HepG2 (cell line): ENCODE data around the gene HPCAL4. TPM values are rescaled to one million over a fixed set of nuclear protein-coding genes. Genes with fewer than 3 reads are reported as not detected.

Experiments
- CBFB ChIP-seq: sonication (generic); formaldehyde crosslinking; IDR thresholded peaks from 2 replicates; pipeline ENCODE4 v1.4.0; 2020; ENCODE audit warnings: missing genetic modification reagents
- CBX5 ChIP-seq: sonication (generic); formaldehyde crosslinking; IDR thresholded peaks from 2 replicates; pipeline ENCODE4 v1.4.0; 2020; ENCODE audit warnings: missing genetic modification reagents, borderline replicate concordance
- MAF1 ChIP-seq: sonication (generic); formaldehyde crosslinking; IDR thresholded peaks from 2 replicates; pipeline ENCODE4 v1.5.0; 2020; ENCODE audit warnings: missing genetic modification reagents, borderline replicate concordance
- PHF21A ChIP-seq: sonication (generic); formaldehyde crosslinking; IDR thresholded peaks from 2 replicates; pipeline ENCODE4 v1.5.0; 2020; ENCODE audit warnings: mild to moderate bottlenecking, missing genetic modification reagents
- RAD21 ChIP-seq: fragments of 450-650 bp; formaldehyde crosslinking; IDR thresholded peaks from 2 replicates; pipeline ENCODE4 v1.5.0; 2020; ENCODE audit warnings: mild to moderate bottlenecking
- SIN3A ChIP-seq: IDR thresholded peaks from 2 replicates; pipeline ENCODE4 v1.6.1; 2011; ENCODE audit warnings: low read depth, mild to moderate bottlenecking, control low read depth, low read length, borderline replicate concordance
- SMARCC2 ChIP-seq: fragments of 450-650 bp; IDR thresholded peaks from 2 replicates; pipeline ENCODE4 v1.6.1; 2017; ENCODE audit warnings: antibody characterized with exemption, mild to moderate bottlenecking
- SOX5 ChIP-seq: IDR thresholded peaks from 2 replicates; pipeline ENCODE4 v1.6.1; 2016; ENCODE audit warnings: borderline replicate concordance
- ZBED4 ChIP-seq: sonication (generic); formaldehyde crosslinking; IDR thresholded peaks from 2 replicates; pipeline ENCODE4 v1.4.0; 2020; ENCODE audit warnings: missing genetic modification reagents, borderline replicate concordance
- ZNF33B ChIP-seq: sonication (generic); formaldehyde crosslinking; IDR thresholded peaks from 2 replicates; pipeline ENCODE4 v1.5.1; 2020; ENCODE audit warnings: mild to moderate bottlenecking, missing genetic modification reagents
- ZNF382 ChIP-seq: sonication (generic); formaldehyde crosslinking; IDR thresholded peaks from 2 replicates; pipeline ENCODE4 v1.5.0; 2020; ENCODE audit warnings: missing genetic modification reagents, mild to moderate bottlenecking, borderline replicate concordance
- polyA plus RNA-seq, 8 experiments: library from polyadenylated mRNA; depleted of rRNA in 3 of 8; stranded (reverse) in 7 of 8; unstranded in 1 of 8; fragments of >200 nt; fragmentation: Illumina TruSeq in 4 of 8; extraction: Trizol in 4 of 8; gene quantifications; 2 replicates each; pipeline versions ENCODE4 v1.2.1 to v1.2.3, GENCODE V29; 2011 to 2016; ENCODE audit warnings: low read depth in 4 of 8, missing spikeins in 1 of 8, mixed read lengths in 1 of 8; ENCODE audit not compliant: insufficient read depth in 1 of 8
- total RNA-seq, 5 experiments: library from RNA; depleted of rRNA; stranded (reverse); fragments of >200 nt; fragmentation: Illumina TruSeq; extraction: Trizol; gene quantifications; 2 replicates each; pipeline ENCODE4 v1.2.3, GENCODE V29; 2016; ENCODE audit warnings: low read depth in 1 of 5
- TF ChIP-seq, protein P1 (sequence below): sonication (generic); formaldehyde crosslinking; IDR thresholded peaks from 2 replicates; pipeline ENCODE4 v1.5.0; 2020; ENCODE audit warnings: mild to moderate bottlenecking, missing genetic modification reagents, moderate library complexity
- TF ChIP-seq, protein P2 (sequence below): sonication (generic); formaldehyde crosslinking; IDR thresholded peaks from 2 replicates; pipeline ENCODE4 v1.8.1; 2023; ENCODE audit warnings: mild to moderate bottlenecking, missing genetic modification reagents, borderline replicate concordance
- TF ChIP-seq, protein P3 (sequence below): sonication (generic); formaldehyde crosslinking; IDR thresholded peaks from 2 replicates; pipeline ENCODE4 v1.4.0; 2020; ENCODE audit warnings: mild to moderate bottlenecking, missing genetic modification reagents, borderline replicate concordance
- TF ChIP-seq, protein P4 (sequence below): sonication (generic); formaldehyde crosslinking; IDR thresholded peaks from 2 replicates; pipeline ENCODE4 v1.4.0; 2020; ENCODE audit warnings: missing genetic modification reagents

The HPCAL4 gene
- total and polyA plus RNA-seq, 2 of the 13 experiments (the other 11 are each of a cell fraction or from before 2014, with no cell fraction given), result not detected

- TF ChIP-seq CBX5 (CRISPR knock-in tag), result no peak
- TF ChIP-seq SOX5 (CRISPR knock-in tag), result no peak
- no peak for TF ChIP-seq ZBED4 (CRISPR knock-in tag)
- no peak for TF ChIP-seq PHF21A (CRISPR knock-in tag)
- TF ChIP-seq, protein P1, sequence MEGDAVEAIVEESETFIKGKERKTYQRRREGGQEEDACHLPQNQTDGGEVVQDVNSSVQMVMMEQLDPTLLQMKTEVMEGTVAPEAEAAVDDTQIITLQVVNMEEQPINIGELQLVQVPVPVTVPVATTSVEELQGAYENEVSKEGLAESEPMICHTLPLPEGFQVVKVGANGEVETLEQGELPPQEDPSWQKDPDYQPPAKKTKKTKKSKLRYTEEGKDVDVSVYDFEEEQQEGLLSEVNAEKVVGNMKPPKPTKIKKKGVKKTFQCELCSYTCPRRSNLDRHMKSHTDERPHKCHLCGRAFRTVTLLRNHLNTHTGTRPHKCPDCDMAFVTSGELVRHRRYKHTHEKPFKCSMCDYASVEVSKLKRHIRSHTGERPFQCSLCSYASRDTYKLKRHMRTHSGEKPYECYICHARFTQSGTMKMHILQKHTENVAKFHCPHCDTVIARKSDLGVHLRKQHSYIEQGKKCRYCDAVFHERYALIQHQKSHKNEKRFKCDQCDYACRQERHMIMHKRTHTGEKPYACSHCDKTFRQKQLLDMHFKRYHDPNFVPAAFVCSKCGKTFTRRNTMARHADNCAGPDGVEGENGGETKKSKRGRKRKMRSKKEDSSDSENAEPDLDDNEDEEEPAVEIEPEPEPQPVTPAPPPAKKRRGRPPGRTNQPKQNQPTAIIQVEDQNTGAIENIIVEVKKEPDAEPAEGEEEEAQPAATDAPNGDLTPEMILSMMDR (CRISPR knock-in tag), result peak; percentile 88
- TF ChIP-seq ZNF382, result no peak
- peak; percentile 60 for TF ChIP-seq RAD21 (CRISPR knock-in tag)
- no peak for TF ChIP-seq SMARCC2
- TF ChIP-seq MAF1, result no peak
- no peak for TF ChIP-seq SIN3A
- TF ChIP-seq, protein P2, sequence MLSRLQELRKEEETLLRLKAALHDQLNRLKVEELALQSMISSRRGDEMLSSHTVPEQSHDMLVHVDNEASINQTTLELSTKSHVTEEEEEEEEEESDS (CRISPR knock-in tag), result 0 out of 2 replicates have a peak, but pooled peaks have one; percentile 58
- TF ChIP-seq, protein P3, sequence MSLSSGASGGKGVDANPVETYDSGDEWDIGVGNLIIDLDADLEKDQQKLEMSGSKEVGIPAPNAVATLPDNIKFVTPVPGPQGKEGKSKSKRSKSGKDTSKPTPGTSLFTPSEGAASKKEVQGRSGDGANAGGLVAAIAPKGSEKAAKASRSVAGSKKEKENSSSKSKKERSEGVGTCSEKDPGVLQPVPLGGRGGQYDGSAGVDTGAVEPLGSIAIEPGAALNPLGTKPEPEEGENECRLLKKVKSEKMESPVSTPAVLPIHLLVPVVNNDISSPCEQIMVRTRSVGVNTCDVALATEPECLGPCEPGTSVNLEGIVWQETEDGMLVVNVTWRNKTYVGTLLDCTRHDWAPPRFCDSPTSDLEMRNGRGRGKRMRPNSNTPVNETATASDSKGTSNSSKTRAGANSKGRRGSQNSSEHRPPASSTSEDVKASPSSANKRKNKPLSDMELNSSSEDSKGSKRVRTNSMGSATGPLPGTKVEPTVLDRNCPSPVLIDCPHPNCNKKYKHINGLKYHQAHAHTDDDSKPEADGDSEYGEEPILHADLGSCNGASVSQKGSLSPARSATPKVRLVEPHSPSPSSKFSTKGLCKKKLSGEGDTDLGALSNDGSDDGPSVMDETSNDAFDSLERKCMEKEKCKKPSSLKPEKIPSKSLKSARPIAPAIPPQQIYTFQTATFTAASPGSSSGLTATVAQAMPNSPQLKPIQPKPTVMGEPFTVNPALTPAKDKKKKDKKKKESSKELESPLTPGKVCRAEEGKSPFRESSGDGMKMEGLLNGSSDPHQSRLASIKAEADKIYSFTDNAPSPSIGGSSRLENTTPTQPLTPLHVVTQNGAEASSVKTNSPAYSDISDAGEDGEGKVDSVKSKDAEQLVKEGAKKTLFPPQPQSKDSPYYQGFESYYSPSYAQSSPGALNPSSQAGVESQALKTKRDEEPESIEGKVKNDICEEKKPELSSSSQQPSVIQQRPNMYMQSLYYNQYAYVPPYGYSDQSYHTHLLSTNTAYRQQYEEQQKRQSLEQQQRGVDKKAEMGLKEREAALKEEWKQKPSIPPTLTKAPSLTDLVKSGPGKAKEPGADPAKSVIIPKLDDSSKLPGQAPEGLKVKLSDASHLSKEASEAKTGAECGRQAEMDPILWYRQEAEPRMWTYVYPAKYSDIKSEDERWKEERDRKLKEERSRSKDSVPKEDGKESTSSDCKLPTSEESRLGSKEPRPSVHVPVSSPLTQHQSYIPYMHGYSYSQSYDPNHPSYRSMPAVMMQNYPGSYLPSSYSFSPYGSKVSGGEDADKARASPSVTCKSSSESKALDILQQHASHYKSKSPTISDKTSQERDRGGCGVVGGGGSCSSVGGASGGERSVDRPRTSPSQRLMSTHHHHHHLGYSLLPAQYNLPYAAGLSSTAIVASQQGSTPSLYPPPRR (CRISPR knock-in tag), result no peak
- TF ChIP-seq CBFB (CRISPR knock-in tag), result no peak
- TF ChIP-seq, protein P4, sequence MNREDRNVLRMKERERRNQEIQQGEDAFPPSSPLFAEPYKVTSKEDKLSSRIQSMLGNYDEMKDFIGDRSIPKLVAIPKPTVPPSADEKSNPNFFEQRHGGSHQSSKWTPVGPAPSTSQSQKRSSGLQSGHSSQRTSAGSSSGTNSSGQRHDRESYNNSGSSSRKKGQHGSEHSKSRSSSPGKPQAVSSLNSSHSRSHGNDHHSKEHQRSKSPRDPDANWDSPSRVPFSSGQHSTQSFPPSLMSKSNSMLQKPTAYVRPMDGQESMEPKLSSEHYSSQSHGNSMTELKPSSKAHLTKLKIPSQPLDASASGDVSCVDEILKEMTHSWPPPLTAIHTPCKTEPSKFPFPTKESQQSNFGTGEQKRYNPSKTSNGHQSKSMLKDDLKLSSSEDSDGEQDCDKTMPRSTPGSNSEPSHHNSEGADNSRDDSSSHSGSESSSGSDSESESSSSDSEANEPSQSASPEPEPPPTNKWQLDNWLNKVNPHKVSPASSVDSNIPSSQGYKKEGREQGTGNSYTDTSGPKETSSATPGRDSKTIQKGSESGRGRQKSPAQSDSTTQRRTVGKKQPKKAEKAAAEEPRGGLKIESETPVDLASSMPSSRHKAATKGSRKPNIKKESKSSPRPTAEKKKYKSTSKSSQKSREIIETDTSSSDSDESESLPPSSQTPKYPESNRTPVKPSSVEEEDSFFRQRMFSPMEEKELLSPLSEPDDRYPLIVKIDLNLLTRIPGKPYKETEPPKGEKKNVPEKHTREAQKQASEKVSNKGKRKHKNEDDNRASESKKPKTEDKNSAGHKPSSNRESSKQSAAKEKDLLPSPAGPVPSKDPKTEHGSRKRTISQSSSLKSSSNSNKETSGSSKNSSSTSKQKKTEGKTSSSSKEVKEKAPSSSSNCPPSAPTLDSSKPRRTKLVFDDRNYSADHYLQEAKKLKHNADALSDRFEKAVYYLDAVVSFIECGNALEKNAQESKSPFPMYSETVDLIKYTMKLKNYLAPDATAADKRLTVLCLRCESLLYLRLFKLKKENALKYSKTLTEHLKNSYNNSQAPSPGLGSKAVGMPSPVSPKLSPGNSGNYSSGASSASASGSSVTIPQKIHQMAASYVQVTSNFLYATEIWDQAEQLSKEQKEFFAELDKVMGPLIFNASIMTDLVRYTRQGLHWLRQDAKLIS (CRISPR knock-in tag), result no peak
- no peak for TF ChIP-seq ZNF33B (CRISPR knock-in tag)
These were observed 37.6 kb downstream of the HPCAL4 start (continued) for GRCh38 chr1:39653546-39654031.
